HG02798 (cell line): Measurements from ENCODE around the gene TMEM256.

Experiments
- ATAC-seq: cut with Tn5 transposase; IDR thresholded peaks from one replicate; pipeline ENCODE4 v1.9.1; 2021; ENCODE audit warnings: mild to moderate bottlenecking; ENCODE audit not compliant: unreplicated experiment, poor library complexity

TMEM256 gene

GRCh38 chr17:7356072-7356549 lies 47.8 kb downstream of the TMEM256 start:
- peak; percentile 25 for ATAC-seq

GRCh38 chr17:7355573-7355972 lies 48.3 kb downstream of the TMEM256 start:
- no peak for ATAC-seq

- no peak for ATAC-seq
These were observed 48.8 kb downstream of the TMEM256 start, which contains the start of gene TMEM95 for GRCh38 chr17:7355053-7355452. Gene TMEM95, plus strand, starts transcription at chr17:7355156. Its CDS starts 49 bp downstream, at chr17:7355205.

GRCh38 chr17:7354262-7354843 lies 49.5 kb downstream of the TMEM256 start:
- no peak for ATAC-seq
